HCT116 (cell line): ENCODE measurements around the gene KCNN4. TPM values are rescaled to one million over a fixed set of nuclear protein-coding genes. Genes with fewer than 3 reads are reported as not detected.
A peak's percentile ranks its signal among the peaks of the same experiment; 100 is the strongest.

Source experiments
- ATAC-seq: fragments of 200-7000 bp; cut with Tn5 transposase; 2 replicates; pipeline ENCODE4 v1.9.1; 2020; ENCODE audit warnings: mild to moderate bottlenecking, moderate library complexity
- BruUV-seq: library from RNA; stranded (reverse); fragments of 400-500 nt; replicated peaks from 2 replicates; lab custom pipeline; 2021; lab: Mats Ljungman, UMichigan
- CTCF ChIA-PET: fragments of 300-600 bp; sonication (Branson Sonifier 250); formaldehyde crosslinking; loops from one replicate; lab custom pipeline; 2021; ENCODE audit warnings: antibody characterized with exemption; lab: Charles Lee
- POLR2A ChIA-PET: fragments of 300-600, 350-600 bp; sonication (Branson Sonifier 250); formaldehyde crosslinking; loops from one replicate; lab custom pipeline; 2021; ENCODE audit warnings: antibody characterized with exemption; lab: Charles Lee
- RAD21 ChIA-PET, 2 experiments: fragments of 300-600 bp; sonication (Branson Sonifier 250); formaldehyde crosslinking; loops; one replicate each; lab custom pipeline; 2023; ENCODE audit warnings: low total read pairs in 2 of 2; ENCODE audit not compliant: uncharacterized antibody in 2 of 2, unreplicated experiment in 2 of 2, low non-redundant PET in 1 of 2; lab: Charles Lee
- DNase-seq: peaks from one replicate; pipeline ENCODE4 v3.0.0-alpha.2; 2010; ENCODE audit warnings: low read depth, low spot score
- H2AFZ ChIP-seq: fragments of 200-600 bp; shearing (Covaris generic), sonication (generic); 2 replicates; pipeline ENCODE4 v1.6.1; 2017; ENCODE audit warnings: low read depth, mixed run types, mixed read lengths, antibody characterized with exemption, low read length; ENCODE audit not compliant: poor library complexity, severe bottlenecking
- H3K27ac ChIP-seq: 2 replicates; pipeline ENCODE4 v1.5.1; 2012; ENCODE audit warnings: low read depth, low read length
- H3K27me3 ChIP-seq: fragments of 200-600 bp; sonication (generic); 2 replicates; pipeline ENCODE4 v1.6.1; 2016; ENCODE audit warnings: mixed run types, low read length, mixed read lengths; ENCODE audit not compliant: insufficient read depth
- H3K36me3 ChIP-seq, 2 experiments: fragments of 200-500 bp in 1 of 2; fragments of 200-600 bp in 1 of 2; sonication (Bioruptor generic) in 1 of 2; sonication (generic) in 1 of 2; 2 replicates each; pipeline versions ENCODE4 v1.5.1 to v1.6.1; 2014 to 2016; ENCODE audit warnings: low read length in 2 of 2, inconsistent platforms in 1 of 2, mixed read lengths in 1 of 2, mixed run types in 1 of 2; ENCODE audit not compliant: insufficient read depth in 2 of 2, control insufficient read depth in 1 of 2
- H3K4me1 ChIP-seq, 2 experiments: fragments of 200-600 bp in 1 of 2; sonication (generic) in 1 of 2; 2 replicates each; pipeline versions ENCODE4 v1.5.1 to v1.6.1; 2012 to 2017; ENCODE audit warnings: low read length in 2 of 2, inconsistent platforms in 1 of 2, mild to moderate bottlenecking in 1 of 2, mixed read lengths in 1 of 2, mixed run types in 1 of 2, moderate library complexity in 1 of 2; ENCODE audit not compliant: insufficient read depth in 2 of 2, control insufficient read depth in 1 of 2
- H3K4me2 ChIP-seq: fragments of 200-600 bp; sonication (generic); 2 replicates; pipeline ENCODE4 v1.6.1; 2017; ENCODE audit warnings: mixed run types, low read length, mixed read lengths
- H3K4me3 ChIP-seq, 2 experiments: fragments of 200-600 bp in 1 of 2; sonication (generic) in 1 of 2; replicated peaks in 1 of 2; 2 replicates each; pipeline ENCODE4 v1.5.1; 2011 to 2016; ENCODE audit warnings: low read length in 2 of 2, control low read depth in 1 of 2, low read depth in 1 of 2, mild to moderate bottlenecking in 1 of 2, mixed read lengths in 1 of 2, mixed run types in 1 of 2
- H3K79me2 ChIP-seq: fragments of 200-600 bp; sonication (generic); 2 replicates; pipeline ENCODE4 v1.6.1; 2017; ENCODE audit warnings: mild to moderate bottlenecking, mixed run types, low read length, moderate library complexity, mixed read lengths; ENCODE audit not compliant: insufficient read depth
- H3K9ac ChIP-seq: fragments of 200-600 bp; sonication (generic); 2 replicates; pipeline ENCODE4 v1.6.1; 2016; ENCODE audit warnings: low read length, mixed read lengths
- H3K9me2 ChIP-seq: fragments of 200-600 bp; sonication (generic), shearing (Covaris generic); 2 replicates; pipeline ENCODE4 v1.6.1; 2017; ENCODE audit warnings: mixed run types, mild to moderate bottlenecking, moderate library complexity; ENCODE audit not compliant: insufficient read depth
- H3K9me3 ChIP-seq, 2 experiments: fragments of 200-500 bp in 1 of 2; fragments of 200-600 bp in 1 of 2; sonication (Bioruptor generic) in 1 of 2; sonication (generic) in 1 of 2; 2 replicates each; pipeline ENCODE4 v1.6.1; 2014 to 2017; ENCODE audit warnings: low read length in 2 of 2, mixed read lengths in 2 of 2, inconsistent platforms in 1 of 2, low read depth in 1 of 2, mild to moderate bottlenecking in 1 of 2, mixed run types in 1 of 2, moderate library complexity in 1 of 2; ENCODE audit not compliant: control insufficient read depth in 1 of 2, insufficient read depth in 1 of 2
- H4K20me1 ChIP-seq: fragments of 200-600 bp; sonication (generic), shearing (Covaris generic); 2 replicates; pipeline ENCODE4 v1.6.1; 2017; ENCODE audit warnings: mixed run types, mild to moderate bottlenecking, moderate library complexity; ENCODE audit not compliant: insufficient read depth
- ATF3 ChIP-seq: IDR thresholded peaks from 2 replicates; pipeline ENCODE4 v1.6.1; 2012
- POLR2A ChIP-seq: IDR thresholded peaks from 2 replicates; pipeline ENCODE4 v1.7.0; 2011; ENCODE audit warnings: borderline replicate concordance; ENCODE audit not compliant: insufficient read depth, insufficient read length; ENCODE audit errors: extremely low read depth
- TCF7L2 ChIP-seq: IDR thresholded peaks from 2 replicates; pipeline ENCODE4 v1.7.0; 2011; ENCODE audit warnings: borderline replicate concordance, inconsistent platforms; ENCODE audit not compliant: insufficient read depth, insufficient read length; ENCODE audit errors: extremely low read depth
- intact Hi-C: fragments of 100-400 bp; cut with micrococcal nuclease; formaldehyde crosslinking; loops from 2 replicates; pipeline ENCODE4 v1.10.0; 2022
- total RNA-seq: library from RNA; stranded (reverse); gene quantifications from one replicate; pipeline ENCODE4 v1.2.1, GENCODE V29; 2021; ENCODE audit not compliant: unreplicated experiment

KCNN4 gene
- total RNA-seq, 1 experiment from 2014 or later, result 72.9 TPM

GRCh38 chr19:43747557-43748204 lies 33.1 kb downstream of the KCNN4 start:
- Histone ChIP-seq H4K20me1 (no peaks in the 10 kb centered on the region), H3K4me2 (no peak overlapping the region), H3K27ac (no peak overlapping the region), H3K9ac (no peak overlapping the region), H3K9me3 (no peaks in the 10 kb centered on the region), H3K79me2 (peaks cover 41% of the 10 kb centered on the region), H3K9me2 (no peaks in the 10 kb centered on the region), H3K27me3 (no peaks in the 10 kb centered on the region), H3K4me3 (no peak overlapping the region), H2AFZ (no peak overlapping the region), H3K36me3 (peaks cover 51 to 68% of the 10 kb centered on the region in 2 experiments), H3K4me1 (peaks cover 5 to 25% of the 10 kb centered on the region in 2 experiments)
- no peak for ATAC-seq
- no peak for DNase-seq
- intact Hi-C loops, result no loop called here
- POLR2A ChIA-PET, result no interaction called here
- no peak for TF ChIP-seq ATF3
- TF ChIP-seq TCF7L2, result no peak
- CTCF ChIA-PET, result interaction anchor here (2.8 kb wide), 1 partner anchor 62 kb away, joined by 69 read pairs; no protein-coding TSS in a partner anchor
- RAD21 ChIA-PET, result no interaction called here
- BruUV-seq, result no TSS peak

GRCh38 chr19:43743059-43743458 lies 37.7 kb downstream of the KCNN4 start:
- Histone ChIP-seq H3K4me2 (no peak overlapping the region), H3K9ac (no peak overlapping the region), H2AFZ (no peak overlapping the region), H3K4me3 (no peak overlapping the region), H3K9me2 (no peaks in the 10 kb centered on the region), H3K79me2 (peaks cover 7% of the 10 kb centered on the region; the same call in 1 of the 2 replicates), H3K27me3 (no peaks in the 10 kb centered on the region), H3K27ac (no peak overlapping the region), H4K20me1 (no peaks in the 10 kb centered on the region), H3K36me3 (peaks cover 49 to 65% of the 10 kb centered on the region in 2 experiments), H3K4me1 (peaks cover 20 to 26% of the 10 kb centered on the region in 2 experiments), H3K9me3 (no peaks in the 10 kb centered on the region)
- TF ChIP-seq POLR2A, result no peak
- DNase-seq (no peak), ATAC-seq (no peak)
- ChIA-PET CTCF (no interaction called here), POLR2A (no interaction called here), RAD21 (no interaction called here)
- TSS peak; percentile 4 for BruUV-seq
- intact Hi-C loops, result no loop called here
